D721Med (cell line): Measurements from ENCODE around the gene SSBP4.
A peak's percentile ranks its signal among the peaks of the same experiment; 100 is the strongest.

Experiments used
- DNase-seq: peaks from one replicate; pipeline ENCODE4 v3.0.0; 2011; ENCODE audit warnings: low spot score; ENCODE audit not compliant: insufficient read length
- FAIRE-seq: peaks from 2 replicates; lab custom pipeline; 2011; peaks lifted over from hg19 to GRCh38; lab: Jason Lieb, UNC
- TF ChIP-seq, protein P1 (sequence below): IDR thresholded peaks from 2 replicates; pipeline ENCODE4 v1.5.1; 2012; ENCODE audit warnings: mild to moderate bottlenecking, control low read depth; ENCODE audit not compliant: insufficient read depth; ENCODE audit errors: missing control alignments

The SSBP4 gene

DNA sequence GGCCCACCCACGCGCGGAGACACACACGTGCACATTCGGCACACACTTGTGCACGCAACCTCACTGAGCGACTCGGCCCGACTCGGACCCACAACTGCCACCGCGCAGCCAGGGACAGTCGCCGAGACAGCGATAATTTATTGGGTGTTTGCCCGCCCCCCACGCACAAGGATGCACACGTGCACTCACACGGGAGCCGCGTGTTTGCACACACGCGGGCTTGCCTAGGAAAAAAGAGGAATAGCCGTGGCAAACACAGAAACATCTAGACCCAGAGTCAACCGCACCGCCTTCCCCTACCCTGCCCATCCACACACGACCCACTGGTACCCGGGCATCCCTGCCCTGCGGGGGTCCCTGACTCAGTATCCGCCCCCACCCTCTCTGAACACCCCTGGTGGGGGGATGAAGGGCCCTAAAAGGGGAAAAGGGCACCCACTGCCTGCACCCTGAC lies 1.1 kb upstream of the SSBP4 start:
- TF ChIP-seq, protein P1, sequence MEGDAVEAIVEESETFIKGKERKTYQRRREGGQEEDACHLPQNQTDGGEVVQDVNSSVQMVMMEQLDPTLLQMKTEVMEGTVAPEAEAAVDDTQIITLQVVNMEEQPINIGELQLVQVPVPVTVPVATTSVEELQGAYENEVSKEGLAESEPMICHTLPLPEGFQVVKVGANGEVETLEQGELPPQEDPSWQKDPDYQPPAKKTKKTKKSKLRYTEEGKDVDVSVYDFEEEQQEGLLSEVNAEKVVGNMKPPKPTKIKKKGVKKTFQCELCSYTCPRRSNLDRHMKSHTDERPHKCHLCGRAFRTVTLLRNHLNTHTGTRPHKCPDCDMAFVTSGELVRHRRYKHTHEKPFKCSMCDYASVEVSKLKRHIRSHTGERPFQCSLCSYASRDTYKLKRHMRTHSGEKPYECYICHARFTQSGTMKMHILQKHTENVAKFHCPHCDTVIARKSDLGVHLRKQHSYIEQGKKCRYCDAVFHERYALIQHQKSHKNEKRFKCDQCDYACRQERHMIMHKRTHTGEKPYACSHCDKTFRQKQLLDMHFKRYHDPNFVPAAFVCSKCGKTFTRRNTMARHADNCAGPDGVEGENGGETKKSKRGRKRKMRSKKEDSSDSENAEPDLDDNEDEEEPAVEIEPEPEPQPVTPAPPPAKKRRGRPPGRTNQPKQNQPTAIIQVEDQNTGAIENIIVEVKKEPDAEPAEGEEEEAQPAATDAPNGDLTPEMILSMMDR: no peak
- FAIRE-seq (no peak), DNase-seq (no peak)

DNA sequence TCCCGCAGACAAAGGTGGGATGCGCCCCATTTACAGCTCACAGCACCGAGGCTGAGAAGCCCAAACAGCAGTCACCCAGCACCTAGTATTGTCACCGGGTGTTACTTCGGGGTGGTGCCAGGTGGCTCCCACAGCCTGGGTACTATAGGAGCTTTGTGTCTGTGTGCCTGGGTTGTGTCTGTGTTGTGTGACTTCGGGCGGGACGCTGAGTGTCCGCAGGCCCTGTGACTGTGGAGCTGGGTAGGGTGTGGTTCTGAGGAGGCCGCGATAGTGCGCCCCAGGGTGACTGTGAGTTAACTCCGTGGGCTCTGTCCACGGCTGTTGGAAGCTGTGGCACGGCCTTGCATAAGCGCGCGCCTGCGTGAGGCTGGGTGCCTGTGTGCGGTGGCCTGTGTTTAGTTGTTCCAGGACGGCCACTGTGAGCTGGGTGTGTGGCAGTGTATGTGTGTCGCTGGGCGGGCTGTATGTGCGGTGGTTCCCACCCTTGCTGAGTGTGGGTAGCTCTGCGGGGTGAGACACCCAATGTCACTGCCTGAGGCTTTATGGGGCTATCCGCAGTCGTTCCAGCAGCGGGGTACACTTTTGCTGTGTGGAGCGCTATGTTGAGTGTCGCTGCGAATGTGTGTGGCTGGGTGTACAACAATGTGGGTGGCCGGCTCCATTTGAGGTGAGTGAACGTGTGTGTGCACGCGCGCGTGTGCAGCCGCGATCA lies 559 bp upstream of the SSBP4 start:
- TF ChIP-seq, protein P1: no peak
- FAIRE-seq (no peak), DNase-seq (no peak)

DNA sequence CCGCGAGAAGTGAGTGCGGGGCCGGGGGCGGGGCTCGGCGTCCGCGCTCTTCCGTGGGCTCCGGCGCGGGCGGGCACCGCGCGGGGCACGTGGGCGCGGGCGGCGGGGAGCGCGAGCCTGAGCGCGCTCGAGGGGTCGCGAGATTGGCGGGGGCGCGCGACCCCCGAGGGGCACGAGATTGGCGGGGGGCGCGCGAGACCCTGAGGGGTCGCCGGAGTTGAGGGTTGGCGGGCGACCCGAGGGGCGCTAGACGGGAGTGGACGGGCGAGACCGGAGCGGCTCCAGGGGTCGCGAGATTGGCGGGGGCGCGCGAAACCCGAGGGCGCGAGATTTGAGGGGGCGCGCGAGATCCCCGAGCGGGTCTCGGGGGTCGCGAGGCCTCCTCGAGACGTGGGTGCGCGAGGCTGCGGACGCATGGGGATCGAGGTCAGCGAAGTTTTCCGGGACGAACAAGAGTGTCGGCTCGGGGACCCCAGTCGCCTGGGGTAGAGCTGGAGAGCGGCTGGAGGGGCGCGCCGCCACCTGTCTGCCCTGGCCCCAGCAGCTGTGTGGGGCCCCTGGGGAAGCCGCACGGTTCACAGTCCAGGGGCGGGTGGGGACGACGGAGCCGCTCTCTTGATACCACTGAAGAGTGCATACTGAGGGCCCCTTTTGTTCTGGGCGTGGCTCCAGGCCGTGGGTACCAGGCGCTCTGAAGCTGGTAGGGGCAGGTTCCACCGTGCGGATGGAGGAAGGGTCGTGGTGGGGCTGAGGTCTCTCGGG lies 682 bp downstream of the SSBP4 start:
- peak; percentile 53 for DNase-seq
- FAIRE-seq: no peak
- TF ChIP-seq, protein P1: no peak

DNA sequence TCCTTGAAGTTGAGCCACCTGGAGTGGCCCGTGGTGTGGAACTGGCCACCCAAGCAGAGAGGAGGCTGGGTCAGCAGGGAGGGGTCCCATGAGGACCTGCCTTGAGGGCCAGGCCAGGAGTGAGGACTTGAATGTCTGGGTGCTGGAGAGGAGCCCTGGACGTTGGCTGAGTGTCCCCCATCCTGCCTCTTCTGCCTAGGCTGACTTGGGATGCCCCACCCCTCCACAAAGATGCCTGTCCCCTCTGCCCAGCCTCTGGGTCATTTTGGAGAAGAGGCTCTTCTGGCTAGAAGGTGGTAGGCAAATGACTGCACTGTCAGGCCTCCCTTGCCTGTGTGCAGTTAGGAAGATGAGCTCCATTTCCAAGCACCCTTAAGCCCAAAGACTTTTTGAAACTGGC lies 1.7 kb downstream of the SSBP4 start:
- TF ChIP-seq, protein P1: no peak
- FAIRE-seq (no peak), DNase-seq (no peak)

DNA sequence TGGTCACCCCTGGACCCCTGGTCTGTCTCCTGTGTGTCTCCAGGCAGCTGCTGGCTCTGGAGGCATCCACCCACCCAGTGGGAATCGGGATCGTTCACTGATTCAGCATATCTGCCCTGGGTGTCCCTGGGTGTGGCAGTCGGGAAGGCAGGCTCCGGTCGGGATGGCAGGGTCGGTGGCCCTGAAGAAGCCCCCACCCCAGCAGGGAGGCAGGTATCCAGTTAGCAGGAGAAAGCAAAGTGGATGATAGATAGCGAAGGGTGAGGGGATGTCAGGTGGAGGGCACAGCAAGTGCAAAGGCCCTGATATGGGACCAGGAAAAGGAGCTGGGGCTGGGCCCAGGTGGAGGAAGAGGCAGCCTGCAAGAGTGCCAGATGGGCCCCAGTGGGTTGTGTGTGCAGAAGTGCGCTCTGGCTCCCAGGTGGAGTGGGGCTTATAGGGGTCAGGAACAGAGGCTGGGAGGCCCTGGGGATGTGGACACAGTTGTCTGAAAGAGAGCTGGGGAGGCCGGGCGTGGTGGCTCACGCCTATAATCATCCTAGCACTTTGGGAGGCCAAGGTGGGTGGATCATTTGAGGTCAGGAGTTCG lies 2.3 kb downstream of the SSBP4 start:
- DNase-seq: no peak
- no peak for FAIRE-seq
- TF ChIP-seq, protein P1: no peak

DNA sequence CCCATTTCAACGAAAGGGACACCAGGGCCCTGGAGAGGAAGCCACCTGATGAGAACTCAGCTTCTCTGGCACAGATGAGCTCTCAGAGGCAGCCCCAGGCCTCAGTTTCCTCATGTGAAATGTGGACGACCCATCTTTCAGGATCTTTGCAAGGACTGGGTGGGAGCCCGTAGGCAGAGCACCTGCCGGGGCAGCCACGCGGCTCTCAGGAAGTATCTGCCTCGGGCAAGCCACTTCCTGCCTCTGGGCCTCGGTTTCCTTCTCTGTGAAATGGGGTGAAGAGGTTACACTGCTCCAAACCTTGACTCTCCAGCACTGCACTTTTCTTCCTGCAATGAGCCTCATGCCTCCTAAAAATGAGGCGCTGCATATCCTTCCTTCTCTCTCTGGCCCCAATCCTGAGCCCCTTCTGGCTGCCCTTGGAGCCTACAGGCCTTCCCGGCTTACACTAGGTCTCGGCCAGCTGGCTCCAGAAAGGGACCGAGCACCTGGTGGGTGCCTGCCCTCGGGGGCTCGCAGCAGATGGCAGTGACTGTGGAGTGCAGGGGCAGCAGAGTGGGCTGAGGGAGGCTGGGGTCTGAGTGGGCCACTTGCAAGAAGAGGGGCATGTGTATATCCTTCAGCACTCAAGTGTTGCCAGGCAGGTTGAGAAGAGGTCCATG lies 3.5 kb downstream of the SSBP4 start:
- TF ChIP-seq, protein P1: no peak
- DNase-seq (no peak), FAIRE-seq (no peak)
